Naive B cell (primary cell): Measurements from ENCODE around the gene PDLIM4. TPM values are rescaled to one million over a fixed set of nuclear protein-coding genes. Genes with fewer than 3 reads are reported as not detected.

Experiments
- ATAC-seq, 2 donors: fragments of 150-1000 bp; cut with Tn5 transposase; 2 replicates each; pipeline ENCODE4 v1.10.0; 2021; ENCODE audit warnings: low read depth in 2 of 2, mild to moderate bottlenecking in 2 of 2, moderate library complexity in 2 of 2
- DNase-seq: peaks from one replicate; pipeline ENCODE4 v3.0.0; 2022
- H3K27ac Mint-ChIP-seq, 6 donors: one replicate each; pipeline ENCODE4 v1.8.0; 2020 to 2022; ENCODE audit warnings: mild to moderate bottlenecking in 6 of 6, mixed read lengths in 6 of 6, moderate library complexity in 5 of 6, inconsistent platforms in 2 of 6
- H3K27me3 Mint-ChIP-seq, 3 donors: one replicate each; pipeline ENCODE4 v1.8.0; 2021 to 2022; ENCODE audit warnings: mixed read lengths in 3 of 3, mild to moderate bottlenecking in 1 of 3
- H3K36me3 Mint-ChIP-seq, 2 donors: one replicate each; pipeline ENCODE4 v1.8.0; 2020 to 2022; ENCODE audit warnings: mixed read lengths in 2 of 2, inconsistent platforms in 1 of 2, mild to moderate bottlenecking in 1 of 2
- H3K4me1 Mint-ChIP-seq, 3 donors: one replicate each; pipeline ENCODE4 v1.8.0; 2020 to 2022; ENCODE audit warnings: mixed read lengths in 3 of 3, inconsistent platforms in 1 of 3, mild to moderate bottlenecking in 1 of 3, moderate library complexity in 1 of 3
- H3K4me3 Mint-ChIP-seq, 8 donors: one replicate each; pipeline ENCODE4 v1.8.0; 2020 to 2022; ENCODE audit warnings: mild to moderate bottlenecking in 8 of 8, mixed read lengths in 8 of 8, moderate library complexity in 8 of 8, inconsistent platforms in 2 of 8
- H3K9me3 Mint-ChIP-seq, 7 donors: one replicate each; pipeline ENCODE4 v1.8.0; 2020 to 2022; ENCODE audit warnings: mixed read lengths in 7 of 7, mild to moderate bottlenecking in 5 of 7, inconsistent platforms in 2 of 7, moderate library complexity in 1 of 7
- polyA plus RNA-seq, 6 donors: library from polyadenylated mRNA; unstranded; fragments of 300-500 nt; fragmentation: Illumina TruSeq; gene quantifications; one replicate each; pipeline ENCODE4 v1.2.3, GENCODE V29; 2021; ENCODE audit warnings: low read depth in 6 of 6

Gene PDLIM4
- polyA plus RNA-seq, 6 donors from 2014 or later, result not detected

DNA sequence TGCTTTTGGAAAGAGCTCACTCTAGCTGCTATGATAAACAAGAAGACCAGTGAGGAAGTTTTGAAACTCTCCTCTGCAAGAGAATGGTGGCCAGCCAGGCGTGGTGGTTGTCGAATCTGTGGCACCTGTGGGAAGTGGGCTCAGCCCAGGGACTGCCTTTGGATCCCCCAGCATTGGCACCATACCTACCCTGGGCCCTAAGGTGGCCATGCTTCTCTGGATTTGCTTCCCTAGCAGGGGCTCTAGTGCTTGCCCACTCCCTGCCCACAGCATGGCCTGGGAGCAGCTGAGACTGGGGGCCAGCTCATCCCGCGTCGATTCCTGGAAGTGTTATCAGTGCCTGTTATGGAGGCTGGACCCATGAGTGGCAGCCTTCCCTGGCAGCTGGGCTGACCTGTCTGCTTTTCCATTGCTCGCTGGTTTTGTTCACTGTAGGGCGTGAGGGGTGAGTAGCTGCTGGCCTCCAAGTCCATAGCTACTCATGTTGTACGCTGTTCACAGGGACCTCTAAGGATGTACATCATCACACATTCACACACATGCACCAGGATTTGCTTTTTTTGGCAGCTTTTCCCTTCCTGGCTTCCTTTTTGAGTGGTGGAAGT lies 39.0 kb downstream of the PDLIM4 start:
- ATAC-seq (no peak), DNase-seq (no peak)
- peaks cover 18 to 50% (median 31%) of the 10 kb centered on the region in 3 donors for H3K27me3 Mint-ChIP-seq
- peaks cover 12 to 19% (median 12%) of the 10 kb centered on the region in 3 donors for H3K4me1 Mint-ChIP-seq
- peak overlapping the region in 2 of 8 donors; percentile 5 to 86 for H3K4me3 Mint-ChIP-seq
- H3K9me3 Mint-ChIP-seq, result no peaks in the 10 kb centered on the region
- no peak overlapping the region for H3K27ac Mint-ChIP-seq
- no peaks in the 10 kb centered on the region for H3K36me3 Mint-ChIP-seq

DNA sequence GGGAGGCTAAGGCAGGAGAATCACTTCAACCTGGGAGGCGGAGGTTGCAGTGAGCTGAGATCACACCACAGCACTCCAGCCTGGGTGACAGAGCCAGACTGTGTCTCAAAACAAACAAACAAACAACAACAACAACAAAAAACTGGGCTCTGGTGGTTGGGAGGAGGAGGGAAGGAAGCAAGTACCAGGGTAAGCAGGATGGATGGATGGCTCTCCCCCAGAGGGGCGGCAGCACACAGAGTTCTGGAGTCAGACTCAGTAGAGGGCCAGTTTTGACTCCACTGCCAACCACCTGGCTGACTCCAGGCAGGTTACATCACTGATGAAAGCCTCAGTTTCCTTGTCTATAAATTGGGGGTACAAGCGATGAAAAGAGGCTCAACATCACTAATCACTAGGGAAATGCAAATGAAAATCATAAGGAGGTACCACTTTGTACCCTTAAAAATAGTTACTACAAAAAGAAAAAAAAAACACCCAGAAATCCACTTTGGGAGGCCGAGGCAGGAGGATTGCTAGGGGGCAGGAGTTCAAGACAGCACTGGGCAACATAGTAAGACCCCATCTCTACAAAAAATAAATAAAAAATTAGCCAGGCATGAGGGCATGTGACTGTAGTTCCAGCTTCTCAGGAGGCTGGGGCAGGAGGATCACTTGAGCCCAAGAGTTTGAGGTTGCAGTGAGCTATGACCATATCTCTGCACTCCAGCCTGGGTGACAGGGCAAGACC lies 39.9 kb downstream of the PDLIM4 start:
- Mint-ChIP-seq H3K36me3 (no peaks in the 10 kb centered on the region), H3K4me1 (peaks cover 12 to 19% (median 12%) of the 10 kb centered on the region in 3 donors), H3K9me3 (no peaks in the 10 kb centered on the region), H3K4me3 (no peak overlapping the region), H3K27me3 (peaks cover 18 to 50% (median 31%) of the 10 kb centered on the region in 3 donors), H3K27ac (no peak overlapping the region)
- DNase-seq (no peak), ATAC-seq (no peak)

DNA sequence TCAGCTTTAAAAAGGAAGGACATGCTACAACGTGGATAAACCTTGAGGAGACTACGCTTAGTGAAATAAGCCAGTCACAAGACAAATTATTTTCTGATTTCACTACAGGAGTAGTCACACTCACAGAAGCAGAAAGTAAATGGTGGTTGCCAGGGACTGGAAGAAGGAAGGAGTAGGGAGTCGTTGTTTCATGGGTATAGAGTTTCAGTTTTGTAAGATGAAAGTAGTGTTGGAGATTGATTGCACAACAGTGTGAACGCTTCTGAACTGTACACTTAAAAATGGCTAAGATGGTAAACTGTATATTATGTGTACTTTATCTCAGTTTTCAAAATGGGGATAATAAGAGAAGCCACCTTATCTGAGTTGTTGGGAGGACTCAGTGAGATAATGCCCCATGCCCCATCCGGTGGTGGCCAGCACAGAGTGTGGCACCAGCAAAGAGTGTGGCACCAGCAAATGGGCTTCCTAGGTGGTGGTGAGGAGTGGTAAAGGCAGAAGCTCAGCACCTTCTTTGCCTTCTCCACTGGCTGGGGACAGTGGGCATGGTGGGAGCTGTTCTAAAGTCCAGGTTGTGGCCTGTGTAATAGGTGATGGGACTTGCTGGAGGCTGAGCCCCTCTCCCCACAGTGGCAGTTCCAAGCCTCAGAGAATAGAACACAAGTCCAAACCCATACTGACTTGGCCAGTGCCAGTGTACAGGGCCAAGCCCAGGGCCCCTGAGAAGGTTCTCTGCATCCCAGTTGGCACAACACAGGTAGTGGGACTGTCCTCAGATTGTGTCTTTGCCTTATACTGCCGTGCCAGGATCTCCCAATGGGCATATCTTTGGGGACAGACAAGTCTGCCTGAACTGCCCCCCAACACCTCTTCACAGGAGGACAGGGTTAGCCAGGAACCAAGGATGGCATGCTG lies 41.1 kb downstream of the PDLIM4 start:
- H3K4me1 Mint-ChIP-seq, result peaks cover 10 to 12% (median 12%) of the 10 kb centered on the region in 3 donors
- H3K27ac Mint-ChIP-seq, result no peak overlapping the region
- peaks cover 0 to 3% of the 10 kb centered on the region in 2 donors for H3K36me3 Mint-ChIP-seq
- H3K4me3 Mint-ChIP-seq, result no peak overlapping the region
- DNase-seq (no peak), ATAC-seq (no peak)
- no peaks in the 10 kb centered on the region for H3K9me3 Mint-ChIP-seq
- peaks cover 14 to 42% (median 31%) of the 10 kb centered on the region in 3 donors for H3K27me3 Mint-ChIP-seq

DNA sequence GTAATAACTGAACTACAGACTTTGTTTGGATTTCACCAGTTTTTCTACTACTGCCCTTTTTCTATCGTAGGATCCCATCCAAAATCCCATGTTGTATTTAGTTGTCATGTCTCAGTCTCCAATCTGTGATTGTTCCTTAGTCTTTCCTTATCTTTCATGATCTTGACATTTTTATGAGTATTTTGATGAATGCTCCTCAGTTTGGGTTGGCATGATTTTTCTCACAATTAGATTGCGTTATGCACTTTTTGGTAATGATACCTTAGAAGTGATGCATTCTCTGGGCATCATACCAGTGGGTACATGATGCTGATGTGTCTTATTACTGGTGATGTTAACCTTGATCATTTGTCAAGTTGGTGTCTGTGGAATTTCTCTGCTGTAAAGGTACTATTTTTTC lies 42.4 kb downstream of the PDLIM4 start:
- peaks cover 0 to 14% of the 10 kb centered on the region in 2 donors for H3K36me3 Mint-ChIP-seq
- DNase-seq (no peak), ATAC-seq (no peak)
- peaks cover 14 to 29% (median 24%) of the 10 kb centered on the region in 3 donors for H3K27me3 Mint-ChIP-seq
- H3K4me1 Mint-ChIP-seq, result peaks cover 4 to 6% (median 4%) of the 10 kb centered on the region in 3 donors
- no peak overlapping the region for H3K4me3 Mint-ChIP-seq
- H3K9me3 Mint-ChIP-seq, result peaks cover 2 to 13% (median 5%) of the 10 kb centered on the region in 7 donors
- no peak overlapping the region for H3K27ac Mint-ChIP-seq

DNA sequence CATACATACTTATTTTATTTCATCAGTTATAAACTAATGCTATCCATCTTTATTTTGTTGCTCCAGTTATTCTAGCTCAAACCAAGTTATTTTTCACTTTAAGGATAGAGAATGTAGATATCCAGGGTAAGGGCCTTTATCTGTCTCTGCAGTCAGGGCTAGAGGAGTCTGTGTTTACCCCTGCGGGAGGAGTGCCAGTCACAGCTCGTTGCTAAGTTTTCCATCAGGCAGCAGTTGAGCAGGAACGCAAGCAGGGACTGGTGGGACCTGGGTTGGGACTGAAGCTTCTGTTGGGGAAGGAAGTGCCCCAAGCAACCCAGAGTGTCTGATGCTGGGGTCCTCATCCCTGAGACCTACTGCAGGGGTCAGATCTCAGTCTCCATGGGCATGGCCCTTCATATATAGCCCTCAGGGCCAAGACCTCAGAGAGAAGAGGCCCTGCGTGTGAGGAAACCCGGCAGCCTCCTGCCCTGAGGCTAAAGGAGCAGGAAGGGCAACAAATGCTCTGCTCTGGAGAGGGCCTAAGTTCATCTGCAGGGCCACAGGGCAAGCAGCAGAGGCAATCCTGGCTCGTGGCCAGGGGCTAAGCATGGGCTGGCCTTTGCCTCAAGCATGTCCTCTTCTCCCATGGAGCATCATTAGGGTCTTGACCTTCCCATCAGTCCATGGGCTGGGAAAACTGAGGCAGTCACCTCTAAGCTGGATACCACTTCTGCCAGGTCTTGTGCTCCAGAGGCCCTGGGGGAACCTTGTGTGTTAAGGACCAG lies 43.3 kb downstream of the PDLIM4 start:
- no peak overlapping the region for H3K4me3 Mint-ChIP-seq
- no peak overlapping the region for H3K27ac Mint-ChIP-seq
- no peak for ATAC-seq
- peaks cover 6 to 21% (median 16%) of the 10 kb centered on the region in 3 donors for H3K27me3 Mint-ChIP-seq
- no peak for DNase-seq
- H3K9me3 Mint-ChIP-seq, result peaks cover 8 to 20% (median 11%) of the 10 kb centered on the region in 7 donors
- H3K4me1 Mint-ChIP-seq, result no peaks in the 10 kb centered on the region
- H3K36me3 Mint-ChIP-seq, result peaks cover 5 to 22% of the 10 kb centered on the region in 2 donors

DNA sequence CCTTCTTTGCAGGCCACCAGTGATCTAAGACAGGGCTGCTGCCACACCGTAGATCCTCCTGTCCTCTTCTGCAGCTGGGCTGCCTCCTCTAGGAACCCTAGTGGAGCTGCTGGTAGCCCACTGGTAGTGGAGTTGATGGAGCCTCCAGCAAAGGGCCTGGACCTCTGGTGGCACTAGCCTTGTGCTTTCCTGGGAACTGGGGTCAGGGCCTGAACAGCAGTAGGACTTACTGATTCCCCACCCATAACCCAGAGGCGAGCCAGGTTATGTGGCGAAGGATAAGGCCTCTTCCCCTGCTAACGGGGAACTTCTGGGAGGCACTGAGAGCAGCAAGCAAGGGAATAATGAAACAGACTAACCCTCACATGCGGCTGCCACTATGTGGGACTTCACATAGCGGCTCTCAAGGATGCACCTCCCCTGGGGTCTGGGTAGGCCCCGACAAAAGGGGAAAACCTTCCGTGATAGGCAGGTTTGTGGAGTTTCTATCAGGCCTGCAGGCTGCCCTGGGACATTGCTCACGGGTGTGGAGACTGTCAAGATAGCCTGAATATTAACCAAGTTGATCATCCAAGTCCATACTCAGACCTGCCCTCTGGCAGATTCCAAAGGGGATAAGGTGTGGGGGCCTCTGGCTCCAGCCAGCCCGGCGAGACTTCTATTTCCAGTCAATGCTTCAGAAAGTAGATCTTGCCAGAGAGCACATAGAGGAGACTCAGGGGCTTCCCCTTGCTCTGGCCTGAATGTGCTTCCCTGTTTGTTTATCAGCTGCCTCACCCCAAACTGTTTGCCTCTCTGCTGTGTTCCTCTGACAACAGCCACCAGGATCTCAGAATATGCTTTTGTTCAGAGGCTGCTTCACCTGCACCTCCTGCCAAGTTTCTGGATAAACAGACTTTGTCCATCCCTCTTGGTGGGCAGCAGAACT lies 44.1 kb downstream of the PDLIM4 start:
- Mint-ChIP-seq H3K27ac (no peak overlapping the region), H3K4me1 (no peaks in the 10 kb centered on the region), H3K36me3 (peaks cover 5 to 22% of the 10 kb centered on the region in 2 donors), H3K27me3 (peaks cover 0 to 13% (median 7%) of the 10 kb centered on the region in 3 donors), H3K9me3 (peaks cover 8 to 20% (median 11%) of the 10 kb centered on the region in 7 donors), H3K4me3 (no peak overlapping the region)
- DNase-seq (no peak), ATAC-seq (no peak)

DNA sequence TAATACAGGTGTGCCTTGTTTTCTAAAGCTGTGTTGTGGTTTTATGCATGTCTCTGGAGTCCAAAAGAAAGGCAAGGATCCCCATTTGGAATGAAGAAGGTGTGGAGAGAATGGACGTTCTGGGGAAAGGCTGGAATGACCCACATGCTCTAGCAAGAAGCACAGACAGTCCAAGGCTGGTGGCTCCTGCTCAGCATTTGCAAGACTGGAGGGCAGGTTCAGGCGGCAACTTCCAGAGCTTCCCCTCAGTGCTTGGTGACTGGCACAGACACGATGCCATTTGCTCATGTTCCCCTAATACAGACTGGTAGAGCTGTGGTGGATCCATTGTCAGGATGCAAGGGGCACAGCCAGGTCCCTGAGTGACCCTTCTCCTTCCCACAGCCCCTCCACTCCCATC lies 44.9 kb downstream of the PDLIM4 start:
- peaks cover 5 to 22% of the 10 kb centered on the region in 2 donors for H3K36me3 Mint-ChIP-seq
- ATAC-seq (no peak), DNase-seq (no peak)
- H3K27ac Mint-ChIP-seq, result no peak overlapping the region
- H3K9me3 Mint-ChIP-seq, result peaks cover 8 to 20% (median 11%) of the 10 kb centered on the region in 7 donors
- peaks cover 0 to 5% (median 2%) of the 10 kb centered on the region in 3 donors for H3K27me3 Mint-ChIP-seq
- no peaks in the 10 kb centered on the region for H3K4me1 Mint-ChIP-seq
- H3K4me3 Mint-ChIP-seq, result no peak overlapping the region

DNA sequence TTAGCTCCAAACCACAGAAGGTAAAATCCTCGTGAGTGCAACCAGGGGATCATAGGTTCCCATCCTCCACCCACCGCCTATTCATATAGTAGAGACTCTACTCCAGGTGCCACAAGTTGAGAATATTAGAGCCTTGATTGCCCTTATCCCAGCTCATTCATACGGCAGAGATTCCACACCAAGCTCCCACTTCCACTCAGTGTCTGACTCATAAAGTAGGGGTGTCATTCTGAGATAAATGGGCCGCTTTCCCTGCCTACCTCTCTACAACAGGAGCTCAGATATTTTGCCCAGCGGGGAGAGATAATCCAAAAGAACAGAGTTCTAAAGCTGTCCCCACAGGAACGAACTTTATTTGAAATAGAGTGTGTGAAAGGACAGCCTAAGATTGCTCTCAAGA lies 46.1 kb downstream of the PDLIM4 start:
- Mint-ChIP-seq H3K27ac (no peak overlapping the region), H3K4me3 (no peak overlapping the region), H3K4me1 (no peaks in the 10 kb centered on the region), H3K27me3 (no peaks in the 10 kb centered on the region), H3K9me3 (peaks cover 8 to 20% (median 11%) of the 10 kb centered on the region in 7 donors), H3K36me3 (peaks cover 5 to 22% of the 10 kb centered on the region in 2 donors)
- DNase-seq, result no peak
- no peak for ATAC-seq

DNA sequence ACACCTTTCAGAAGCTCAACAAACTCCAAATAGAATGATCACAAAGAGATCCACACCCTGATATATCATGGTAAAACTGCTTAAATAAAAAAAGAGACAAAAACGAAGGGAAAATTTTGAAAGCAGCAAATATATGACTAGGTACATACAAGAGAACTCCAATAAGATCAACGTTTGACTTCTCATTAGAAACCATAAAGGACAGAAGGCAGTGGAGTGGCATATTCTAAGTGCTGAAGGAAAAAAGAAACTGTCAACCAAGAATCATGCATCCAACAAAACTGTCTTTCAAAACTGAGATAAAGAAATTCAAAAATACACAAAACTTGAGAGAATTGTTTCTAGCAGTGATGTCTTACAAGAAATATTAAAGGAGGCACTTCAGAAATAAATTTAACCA lies 47.9 kb downstream of the PDLIM4 start:
- H3K4me3 Mint-ChIP-seq, result no peak overlapping the region
- H3K9me3 Mint-ChIP-seq, result peaks cover 8 to 20% (median 11%) of the 10 kb centered on the region in 7 donors
- ATAC-seq (no peak), DNase-seq (no peak)
- peaks cover 5 to 22% of the 10 kb centered on the region in 2 donors for H3K36me3 Mint-ChIP-seq
- H3K27ac Mint-ChIP-seq, result no peak overlapping the region
- no peaks in the 10 kb centered on the region for H3K4me1 Mint-ChIP-seq
- H3K27me3 Mint-ChIP-seq, result no peaks in the 10 kb centered on the region

DNA sequence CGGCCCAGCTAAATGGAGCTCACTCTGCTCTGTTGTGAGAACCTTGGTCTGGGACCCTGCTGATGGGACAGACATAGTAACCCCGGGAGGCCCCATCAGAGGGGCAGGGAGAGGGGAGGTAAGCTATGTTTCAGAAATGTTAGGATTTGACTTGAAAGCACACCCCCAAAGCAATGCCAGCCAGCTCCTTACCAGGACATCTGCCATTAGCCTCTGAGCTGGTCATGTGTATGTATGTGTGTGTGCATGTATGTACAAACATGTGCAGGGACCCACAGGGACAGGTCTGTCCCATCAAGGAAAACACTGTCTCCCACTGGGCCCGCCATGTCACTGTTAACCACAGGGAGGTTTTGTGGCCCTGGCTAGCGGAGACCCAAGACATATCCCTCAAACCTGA lies 51.2 kb downstream of the PDLIM4 start:
- Mint-ChIP-seq H3K27ac (no peak overlapping the region), H3K36me3 (peaks cover 5 to 17% of the 10 kb centered on the region in 2 donors)

DNA sequence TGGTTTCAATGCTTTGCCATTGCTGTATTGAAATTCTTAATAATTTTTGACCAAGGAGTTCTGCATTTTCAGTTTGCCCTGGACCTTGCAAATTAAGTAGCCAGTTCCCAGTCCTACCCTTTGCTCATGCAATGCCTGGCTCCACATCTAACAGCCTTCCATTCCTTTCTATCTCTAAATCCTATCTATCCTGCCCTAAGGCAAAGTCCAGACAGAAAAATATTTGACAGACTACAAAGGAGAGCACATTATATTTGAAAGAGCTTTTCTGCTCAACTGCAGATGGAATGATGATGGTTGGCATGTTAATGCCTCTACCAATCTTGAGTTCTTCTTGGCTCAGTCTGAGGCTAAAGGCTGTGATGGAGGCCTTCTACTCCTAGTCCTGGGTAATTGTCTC lies 52.2 kb downstream of the PDLIM4 start:
- no peak for DNase-seq
- H3K9me3 Mint-ChIP-seq, result peaks cover 6 to 9% (median 6%) of the 10 kb centered on the region in 7 donors
- no peaks in the 10 kb centered on the region for H3K4me1 Mint-ChIP-seq
- H3K36me3 Mint-ChIP-seq, result peaks cover 5 to 10% of the 10 kb centered on the region in 2 donors
- ATAC-seq, result no peak
- H3K27me3 Mint-ChIP-seq, result no peaks in the 10 kb centered on the region
- peak overlapping the region in 1 of 6 donors; percentile 35 for H3K27ac Mint-ChIP-seq
- H3K4me3 Mint-ChIP-seq, result no peak overlapping the region

More for the DNA sequence above, 51.2 kb downstream of the PDLIM4 start:
- no peak for ATAC-seq
- Mint-ChIP-seq H3K4me3 (no peak overlapping the region), H3K4me1 (no peaks in the 10 kb centered on the region), H3K9me3 (peaks cover 8 to 19% (median 10%) of the 10 kb centered on the region in 7 donors), H3K27me3 (no peaks in the 10 kb centered on the region)
- no peak for DNase-seq
